HS-5 (cell line): Measurements from ENCODE around the gene ZBTB25.

Experiments
- DNase-seq: peaks from one replicate; pipeline ENCODE4 v3.0.0-alpha.2; 2012; ENCODE audit warnings: low read depth

ZBTB25 gene

GRCh38 chr14:64516969-64517368, 13.3 kb upstream of the ZBTB25 start:
- DNase-seq, result no peak

DNA sequence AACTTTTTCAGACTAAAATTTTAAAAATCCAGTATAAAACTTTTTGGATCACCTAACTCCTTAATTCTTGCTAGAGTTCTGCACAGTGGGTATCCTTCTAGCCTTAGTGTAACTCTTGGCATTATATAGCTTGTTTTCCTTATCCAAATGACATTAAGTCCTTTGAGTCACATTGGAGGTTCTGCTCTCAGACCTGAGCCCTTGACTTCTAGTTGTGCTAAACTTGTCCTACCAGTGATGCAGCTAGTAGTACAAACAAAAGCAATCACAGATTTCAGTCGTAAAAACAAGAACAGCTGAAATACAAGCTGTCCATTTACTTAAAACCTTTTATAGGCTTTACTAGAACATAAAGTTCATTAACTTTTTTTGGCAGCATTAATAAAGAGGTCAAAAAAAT, 11.4 kb upstream of the ZBTB25 start:
- DNase-seq, result no peak

GRCh38 chr14:64513271-64513670, 9.6 kb upstream of the ZBTB25 start:
- DNase-seq, result no peak

DNA sequence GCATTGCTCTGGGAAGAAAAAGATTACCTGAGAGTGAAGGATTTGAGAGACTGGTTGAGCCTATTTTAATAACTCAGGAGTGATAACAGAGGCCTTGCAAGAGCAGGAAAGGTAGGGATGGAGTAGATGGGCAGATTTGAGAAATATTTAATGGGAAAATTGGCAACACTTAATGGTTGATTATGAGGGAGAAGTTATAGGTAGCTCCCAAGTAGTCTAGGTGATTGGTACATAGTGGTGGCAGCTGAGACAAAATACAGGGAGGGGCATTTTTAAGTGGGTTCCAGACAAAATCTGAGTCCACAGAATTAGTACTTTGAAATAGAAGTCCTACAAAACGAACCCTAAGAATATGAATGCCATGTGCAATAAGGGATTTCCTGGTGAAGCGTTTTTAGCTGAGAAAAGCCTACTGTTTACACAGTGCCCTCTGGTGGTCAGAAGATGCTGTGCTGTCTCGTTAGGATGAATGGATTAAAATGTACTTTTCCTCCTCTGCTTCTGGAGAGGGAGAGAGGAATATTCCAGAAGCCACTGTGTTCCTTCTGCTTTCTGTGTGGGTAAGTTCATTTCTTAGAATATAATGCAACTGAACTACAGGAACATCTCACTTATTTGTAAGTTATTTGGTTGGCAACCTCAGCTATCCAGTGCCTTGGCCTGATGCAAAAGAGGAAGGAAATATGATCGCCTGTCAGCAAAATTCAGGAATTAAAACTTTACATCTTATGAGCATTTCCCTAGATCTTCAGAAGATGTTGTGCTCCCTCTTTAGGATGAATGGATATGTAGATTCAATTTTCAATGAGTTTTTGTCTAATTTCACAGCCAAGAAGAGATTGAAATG, 7.4 kb upstream of the ZBTB25 start:
- no peak for DNase-seq

- DNase-seq, result no peak
Observed at GRCh38 chr14:64509036-64509435, 5.4 kb upstream of the ZBTB25 start.

DNA sequence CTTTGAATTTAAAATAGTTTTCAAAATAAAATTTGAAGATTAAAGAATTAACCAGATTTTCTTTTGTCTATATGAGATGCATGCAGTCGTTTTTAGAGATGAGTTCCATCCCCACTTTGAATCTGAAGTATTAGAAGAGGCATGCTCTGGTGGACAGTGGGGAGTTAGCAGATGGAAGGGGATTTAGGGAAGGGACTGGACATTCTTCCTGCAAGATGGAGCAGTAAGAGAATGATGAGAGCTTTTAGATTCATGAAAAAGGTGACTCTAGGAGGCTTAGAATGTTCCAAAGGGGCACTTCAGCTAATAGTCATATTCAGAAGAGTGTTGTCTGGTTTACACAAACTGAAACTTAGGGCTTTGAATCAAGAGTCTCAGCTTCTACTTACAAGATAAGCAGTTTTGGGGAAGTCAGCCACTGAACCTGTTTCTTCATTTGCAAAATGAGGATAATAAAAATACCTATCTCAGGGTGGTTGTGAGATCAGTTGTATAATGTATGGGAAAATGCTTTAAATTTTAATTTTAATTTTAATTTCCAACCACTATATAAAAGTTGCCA, 4.7 kb upstream of the ZBTB25 start:
- DNase-seq, result no peak

DNA sequence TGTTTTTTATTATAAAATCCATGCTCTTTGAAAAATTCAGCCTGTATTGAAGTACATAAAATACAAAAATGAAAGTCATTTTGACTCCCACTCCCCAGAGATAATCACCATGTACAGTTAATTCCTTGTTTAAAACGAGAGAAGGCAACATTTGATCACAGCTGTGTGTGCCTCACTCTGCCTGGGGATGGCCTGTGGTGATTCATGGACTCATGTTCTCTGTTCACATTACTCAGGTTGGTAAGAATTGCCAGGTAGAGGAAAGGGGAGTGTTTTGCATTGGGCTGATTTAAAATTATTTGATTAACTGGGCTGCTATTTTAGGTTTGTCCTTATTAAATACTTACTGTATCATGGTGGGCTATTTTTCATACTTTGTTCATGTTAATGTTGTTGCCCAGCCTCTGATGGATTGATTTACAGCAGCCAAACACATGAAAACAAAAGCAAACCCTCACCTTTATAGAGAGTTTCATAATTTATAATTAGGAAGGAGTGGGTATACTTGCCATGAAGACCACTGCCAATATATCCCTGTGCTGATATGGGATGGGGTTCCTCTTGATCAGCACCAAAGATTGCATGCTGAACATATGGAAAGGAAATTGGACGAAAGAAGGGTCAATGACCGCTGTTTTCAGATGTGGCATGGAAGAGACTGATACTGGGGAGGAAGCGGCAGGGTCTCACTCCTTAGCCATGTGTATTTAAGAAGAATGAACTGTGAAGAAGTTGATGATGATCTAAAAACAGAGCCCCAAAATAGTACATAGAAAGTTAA, 3.9 kb upstream of the ZBTB25 start:
- no peak for DNase-seq

GRCh38 chr14:64506721-64507120, 3.1 kb upstream of the ZBTB25 start:
- DNase-seq, result no peak

- DNase-seq, result no peak
Observed at GRCh38 chr14:64504897-64505794, 1.5 kb upstream of the ZBTB25 start.

DNA sequence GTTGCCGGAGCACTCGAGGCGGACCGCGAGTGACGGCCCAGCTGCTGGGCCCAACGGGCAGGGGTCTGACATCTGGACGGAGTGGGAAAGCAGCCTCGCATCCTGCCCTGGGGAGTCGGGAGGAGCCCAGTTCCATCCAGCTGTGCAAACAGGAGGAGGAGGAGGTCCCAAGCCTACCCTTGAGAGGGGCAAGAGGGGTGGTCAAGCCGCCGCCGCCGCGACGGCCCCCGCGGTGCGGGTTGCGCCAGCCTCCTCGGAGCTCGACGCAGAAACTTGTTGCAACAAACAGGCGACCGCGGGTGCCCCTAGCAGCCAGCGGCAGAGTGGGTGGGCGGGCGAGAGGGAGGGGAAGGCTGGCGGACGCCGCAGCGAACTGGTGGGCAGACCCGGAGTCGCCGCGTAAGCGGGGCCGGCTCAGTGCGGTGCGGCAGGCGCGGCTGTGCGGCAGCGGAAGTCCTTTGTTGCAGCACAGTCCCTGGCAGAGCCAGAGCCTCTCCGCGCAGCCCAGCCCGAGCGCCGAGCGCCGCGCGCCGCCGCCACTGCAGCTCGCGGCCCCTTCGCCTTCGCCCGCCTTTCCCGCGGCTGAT, 765 bp upstream of the ZBTB25 start, which contains the start of gene ZBTB1:
Gene ZBTB1, plus strand, starts transcription at position 461 of the 587 bp plus-strand sequence. CDS start 16,735 bp downstream, outside the sequence.
- no peak for DNase-seq

DNA sequence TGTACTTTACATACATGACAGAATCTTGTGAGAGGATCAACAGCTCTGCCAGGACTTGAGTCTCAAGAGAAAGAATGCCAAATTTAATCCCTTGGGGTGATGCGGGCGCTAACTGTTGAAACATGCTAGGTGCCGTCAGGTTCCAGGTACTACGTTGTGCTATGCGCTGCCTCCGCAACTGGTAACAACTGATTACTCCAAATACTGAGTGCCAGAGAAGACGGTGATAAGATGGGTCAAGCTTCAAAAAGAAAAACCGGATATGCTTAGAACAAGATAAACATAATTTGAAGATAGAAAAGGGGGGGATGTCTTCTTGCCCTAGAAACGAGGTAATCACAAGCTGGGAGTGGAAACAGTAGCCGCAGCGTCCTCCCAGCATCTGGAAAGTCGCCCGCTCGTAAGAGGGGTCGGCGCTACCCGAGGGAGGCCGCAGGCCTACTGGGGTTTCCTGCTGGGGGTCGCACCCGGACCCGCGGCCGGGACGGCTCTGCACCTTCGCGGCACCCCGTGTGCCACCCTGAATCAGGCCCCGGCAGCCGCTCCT, 678 bp downstream of the ZBTB25 start:
- DNase-seq, result no peak

GRCh38 chr14:64502456-64502855, 1.2 kb downstream of the ZBTB25 start:
- no peak for DNase-seq

- no peak for DNase-seq
Observed at GRCh38 chr14:64501411-64502171, 2.0 kb downstream of the ZBTB25 start.

GRCh38 chr14:64500088-64500487, 3.5 kb downstream of the ZBTB25 start:
- no peak for DNase-seq

- DNase-seq, result no peak
Observed at GRCh38 chr14:64496764-64497163, 6.9 kb downstream of the ZBTB25 start.

DNA sequence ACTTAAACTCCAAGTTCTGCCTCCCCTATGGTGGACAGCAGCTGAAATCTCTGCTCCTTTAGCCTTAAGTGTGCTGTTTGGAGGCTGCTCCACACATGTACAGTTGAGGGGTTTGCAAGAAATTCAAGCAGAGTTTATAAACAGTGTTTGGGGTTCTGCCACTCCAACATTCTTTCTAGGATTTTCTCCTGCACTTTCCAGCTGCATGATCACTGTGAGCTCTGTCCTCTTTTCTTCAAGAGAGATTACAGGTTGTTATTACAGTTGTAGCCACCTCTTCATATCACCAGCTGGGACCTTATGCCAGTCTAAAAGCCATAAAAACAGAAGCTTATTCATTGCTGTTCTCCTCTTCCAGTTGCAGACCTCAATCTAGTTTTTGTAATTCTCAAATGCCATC, 8.4 kb downstream of the ZBTB25 start:
- DNase-seq, result no peak

GRCh38 chr14:64493455-64493854, 10.2 kb downstream of the ZBTB25 start:
- no peak for DNase-seq

GRCh38 chr14:64491637-64492036, 12.0 kb downstream of the ZBTB25 start:
- DNase-seq, result no peak

GRCh38 chr14:64488590-64489099, 15.0 kb downstream of the ZBTB25 start:
- no peak for DNase-seq

DNA sequence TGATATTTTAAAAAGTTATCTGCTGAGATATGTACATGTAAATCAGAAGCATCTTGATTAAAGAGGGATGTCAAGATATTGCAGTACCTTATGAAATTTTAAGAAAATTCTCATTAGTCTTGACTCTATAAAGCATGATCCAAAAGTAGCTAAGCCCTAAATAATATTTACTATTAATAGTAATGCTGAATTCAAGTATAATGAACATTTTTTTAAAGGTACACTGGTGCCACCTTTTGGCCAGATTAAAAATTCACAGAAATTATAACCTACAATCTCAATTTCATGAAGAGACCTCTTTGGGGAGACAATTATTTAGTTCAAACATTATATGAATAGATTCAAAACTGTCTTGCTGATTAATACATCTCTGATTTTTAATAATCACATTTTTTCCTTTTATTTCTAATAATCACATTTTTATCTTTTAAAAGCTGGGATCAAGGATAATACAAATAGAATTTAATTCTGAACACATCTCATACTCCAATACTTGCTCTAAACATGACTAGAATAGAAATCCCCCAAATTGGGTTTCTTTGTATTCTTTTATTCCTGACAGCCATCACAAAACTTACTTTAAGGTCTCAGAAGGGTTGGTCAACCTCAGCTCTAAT, 24.9 kb downstream of the ZBTB25 start:
- no peak for DNase-seq
